Mononuclear cell (primary cell): ENCODE measurements around the gene ARID1B. TPM values are rescaled to one million over a fixed set of nuclear protein-coding genes. Genes with fewer than 3 reads are reported as not detected.
"Not testable (repeated sequence)": the region's sequence is repeated elsewhere in the genome, so short reads cannot be mapped to it uniquely, and the experiment has no call there.

ENCODE experiments used
- H3K27me3 ChIP-seq: 2 replicates; pipeline ENCODE4 v1.6.0; 2011; ENCODE audit warnings: low read length, control low read depth; ENCODE audit not compliant: insufficient read depth
- H3K4me1 ChIP-seq: 2 replicates; pipeline ENCODE4 v1.5.1; 2011; ENCODE audit warnings: mild to moderate bottlenecking, low read length, control low read depth; ENCODE audit not compliant: insufficient read depth
- H3K4me3 ChIP-seq: 2 replicates; pipeline ENCODE4 v1.5.1; 2011; ENCODE audit warnings: mild to moderate bottlenecking, low read length, moderate library complexity
- H3K9me3 ChIP-seq: 2 replicates; pipeline ENCODE4 v1.5.1; 2011; ENCODE audit warnings: low read depth, mild to moderate bottlenecking, control low read depth, low read length
- total RNA-seq: library from RNA; depleted of rRNA; stranded (reverse); fragments of >200 nt; gene quantifications from one replicate; pipeline ENCODE4 v1.2.3, GENCODE V29; 2012

ARID1B gene
- total RNA-seq, 1 donor, result 107 TPM

DNA sequence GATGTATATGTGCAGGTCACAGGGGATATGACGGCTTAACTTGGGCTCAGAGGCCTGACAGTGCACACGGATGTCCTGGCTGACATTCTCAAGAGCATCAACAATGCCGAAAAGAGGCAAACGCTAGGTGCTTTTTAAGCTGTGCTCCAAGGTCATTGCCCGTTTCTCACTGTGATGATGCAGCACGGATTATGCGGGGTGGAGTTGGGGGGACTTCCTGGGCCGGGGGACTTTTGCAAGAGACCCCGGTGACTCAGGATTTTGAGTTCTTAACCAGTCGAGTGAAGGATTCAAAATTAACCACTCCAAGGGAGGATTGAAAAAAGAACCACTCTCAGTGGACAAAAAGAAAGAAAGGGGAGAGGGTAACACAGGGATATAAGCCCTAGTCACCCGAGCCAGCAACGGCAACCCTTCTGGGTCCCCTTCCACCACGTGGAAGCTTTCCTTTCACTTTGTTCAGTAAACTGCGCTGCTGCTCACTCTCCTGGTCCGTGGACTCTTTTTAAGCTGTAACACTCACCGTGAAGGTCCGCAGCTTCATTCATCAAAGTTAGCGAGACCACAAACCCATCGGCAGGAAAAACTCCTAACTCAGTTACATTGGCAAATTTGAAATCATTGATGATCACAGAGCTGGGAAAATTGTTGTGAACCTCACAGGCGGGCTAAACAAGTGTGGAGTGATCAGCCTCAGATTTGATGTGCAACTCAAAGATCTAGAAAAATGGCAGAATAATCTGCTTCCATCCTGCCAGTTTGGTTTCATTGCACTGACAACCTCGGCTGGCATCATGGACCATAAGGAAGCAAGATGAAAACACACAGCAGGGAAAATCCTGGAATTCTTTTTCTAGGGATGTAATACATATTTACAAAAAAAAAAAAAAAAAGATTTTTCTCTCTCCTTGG is 199.3 kb downstream of the ARID1B start:
- peaks cover 43% of the 10 kb centered on the region for H3K4me1 ChIP-seq
- no peaks in the 10 kb centered on the region for H3K27me3 ChIP-seq
- no peaks in the 10 kb centered on the region for H3K9me3 ChIP-seq
- H3K4me3 ChIP-seq, result no peak overlapping the region

DNA sequence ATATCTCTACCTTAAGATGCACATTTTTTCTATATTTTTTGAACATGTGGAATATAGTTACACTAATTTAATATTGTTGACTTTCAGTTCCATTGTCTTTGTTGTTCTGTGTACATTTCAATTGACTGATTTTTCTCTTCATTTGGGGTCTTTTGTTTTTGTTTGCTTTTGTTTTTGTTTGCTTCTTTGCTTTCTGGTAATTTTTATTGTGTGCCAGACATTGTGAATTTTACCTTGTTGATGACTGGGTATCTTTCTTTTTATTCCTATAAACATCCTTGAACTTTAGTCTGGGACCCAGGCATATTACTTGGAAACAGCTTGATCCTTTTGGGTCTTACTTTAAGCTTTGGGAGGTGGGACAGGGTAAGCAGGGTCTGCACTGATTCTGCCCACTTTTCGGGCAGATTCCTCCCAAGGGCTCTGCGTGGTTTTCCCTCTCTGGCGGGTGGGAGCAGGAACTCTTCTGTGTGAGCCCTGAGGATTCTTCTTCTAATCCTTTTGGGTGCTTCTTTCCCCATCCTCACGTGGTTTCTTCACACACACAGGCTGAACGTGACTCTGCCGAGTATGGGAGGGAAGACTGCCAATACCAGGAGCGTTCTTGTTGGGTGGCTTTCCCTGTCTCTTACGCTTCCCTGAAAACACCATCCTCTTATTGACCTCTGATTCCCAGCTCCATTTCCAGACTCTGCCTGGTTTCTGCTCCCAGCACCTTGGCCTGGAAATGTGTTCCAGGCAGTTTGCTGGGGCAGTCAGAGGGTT is 200.5 kb downstream of the ARID1B start:
- Histone ChIP-seq H3K9me3 (no peaks in the 10 kb centered on the region), H3K4me1 (peaks cover 45% of the 10 kb centered on the region), H3K27me3 (no peaks in the 10 kb centered on the region), H3K4me3 (no peak overlapping the region)

DNA sequence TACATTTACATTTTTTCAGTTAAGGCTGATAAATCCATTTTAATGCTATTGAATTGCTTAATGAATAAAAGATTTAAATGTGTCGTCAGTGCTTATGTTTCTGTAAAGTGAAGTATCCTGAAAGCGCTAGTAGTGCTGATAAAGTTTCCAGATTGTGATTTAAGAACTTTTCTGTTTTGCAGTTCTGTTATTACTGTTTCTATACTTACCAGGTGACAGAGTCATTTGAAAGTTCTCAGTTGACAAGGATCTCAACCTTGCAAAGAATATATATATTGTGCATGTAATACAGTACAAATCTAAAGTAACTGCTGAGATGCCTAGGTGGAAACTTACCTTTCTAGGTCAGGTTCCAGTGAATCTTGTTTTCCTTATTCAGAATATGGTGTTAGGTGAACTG is 201.8 kb downstream of the ARID1B start:
- Histone ChIP-seq H3K27me3 (no peaks in the 10 kb centered on the region), H3K4me1 (peaks cover 57% of the 10 kb centered on the region), H3K9me3 (no peaks in the 10 kb centered on the region), H3K4me3 (no peak overlapping the region)

DNA sequence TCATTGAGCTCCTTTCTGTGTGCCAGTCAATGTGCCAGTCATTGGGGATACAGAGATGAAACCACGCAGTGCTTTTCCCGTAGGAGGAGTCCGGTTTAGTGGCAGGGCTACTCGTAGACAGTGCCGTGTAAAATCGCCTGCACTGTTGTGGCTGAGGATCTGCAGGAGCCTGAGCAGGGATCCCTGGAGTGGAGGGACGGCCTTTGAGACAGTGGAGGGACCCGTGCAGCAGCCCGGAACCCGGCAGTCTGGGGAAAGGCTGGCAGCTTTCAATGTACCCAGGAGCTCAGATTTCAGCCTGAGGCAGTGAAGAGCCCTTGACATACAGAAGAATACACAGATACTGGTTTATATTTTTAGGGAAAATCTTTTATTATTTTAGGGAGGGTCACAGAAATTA is 203.3 kb downstream of the ARID1B start:
- H3K4me3 ChIP-seq, result no peak overlapping the region
- no peaks in the 10 kb centered on the region for H3K9me3 ChIP-seq
- H3K27me3 ChIP-seq, result no peaks in the 10 kb centered on the region
- peaks cover 66% of the 10 kb centered on the region for H3K4me1 ChIP-seq

DNA sequence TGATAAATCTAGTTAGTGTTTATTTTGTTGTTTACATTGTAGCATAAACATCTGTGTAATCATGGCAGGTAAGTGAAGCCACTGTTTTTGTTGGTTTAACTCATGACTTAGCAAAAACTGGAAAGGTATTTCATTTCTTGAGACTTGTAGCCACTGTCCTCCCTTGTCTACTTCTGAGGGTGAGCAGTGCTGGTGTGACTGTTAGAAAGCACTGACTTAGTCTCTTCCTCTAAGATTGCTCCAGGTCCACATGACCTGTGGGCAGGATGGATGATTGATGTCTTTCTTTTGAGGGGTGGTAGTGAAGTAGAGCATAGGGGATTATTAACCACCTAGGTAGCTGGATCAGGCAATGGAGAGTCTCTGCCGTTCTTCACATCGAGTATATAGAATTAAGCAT is 203.8 kb downstream of the ARID1B start:
- no peak overlapping the region for H3K4me3 ChIP-seq
- no peaks in the 10 kb centered on the region for H3K27me3 ChIP-seq
- H3K4me1 ChIP-seq, result peaks cover 62% of the 10 kb centered on the region
- no peaks in the 10 kb centered on the region for H3K9me3 ChIP-seq

DNA sequence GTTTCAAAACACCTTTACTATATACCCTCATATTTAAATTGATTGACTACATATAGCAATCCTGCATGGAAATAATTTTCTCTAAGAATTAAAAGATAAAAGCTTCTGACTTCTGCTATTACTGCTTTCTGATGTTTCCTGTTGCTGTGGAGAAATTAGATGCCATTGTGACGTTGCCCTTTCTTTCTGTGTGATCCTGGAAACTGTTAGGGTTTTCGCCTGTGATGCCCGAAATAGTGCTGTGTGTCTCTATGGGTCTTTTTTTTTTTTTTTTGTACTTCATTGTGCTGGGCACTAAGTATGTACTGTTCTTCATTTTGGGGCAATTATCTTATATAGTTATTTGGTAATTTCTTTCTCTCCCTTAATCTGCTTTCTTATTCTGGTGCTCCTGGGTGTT is 205.0 kb downstream of the ARID1B start:
- peaks cover 53% of the 10 kb centered on the region for H3K4me1 ChIP-seq
- H3K9me3 ChIP-seq, result no peaks in the 10 kb centered on the region
- H3K27me3 ChIP-seq, result no peaks in the 10 kb centered on the region
- H3K4me3 ChIP-seq, result no peak overlapping the region

DNA sequence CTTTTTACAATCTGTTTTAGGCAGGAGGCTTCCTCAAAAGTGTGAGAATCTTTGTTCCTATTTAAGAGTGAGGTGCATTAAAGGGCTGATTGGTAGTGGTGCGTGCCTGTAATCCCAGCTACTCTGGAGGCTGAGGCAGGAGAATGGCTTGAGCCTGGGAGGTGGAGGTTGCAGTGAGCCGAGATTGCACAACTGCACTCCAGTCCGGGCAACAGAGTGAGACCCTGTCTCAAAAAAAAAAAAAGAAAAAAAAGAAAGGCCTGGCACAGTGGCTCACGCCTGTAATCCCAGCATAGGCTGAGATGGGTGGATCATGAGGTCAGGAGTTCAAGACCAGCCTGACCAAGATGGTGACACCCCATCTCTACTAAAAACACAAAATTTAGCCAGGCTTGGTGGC is 205.7 kb downstream of the ARID1B start:
- H3K9me3 ChIP-seq, result not testable (repeated sequence)
- H3K4me1 ChIP-seq, result peaks cover 50% of the 10 kb centered on the region

DNA sequence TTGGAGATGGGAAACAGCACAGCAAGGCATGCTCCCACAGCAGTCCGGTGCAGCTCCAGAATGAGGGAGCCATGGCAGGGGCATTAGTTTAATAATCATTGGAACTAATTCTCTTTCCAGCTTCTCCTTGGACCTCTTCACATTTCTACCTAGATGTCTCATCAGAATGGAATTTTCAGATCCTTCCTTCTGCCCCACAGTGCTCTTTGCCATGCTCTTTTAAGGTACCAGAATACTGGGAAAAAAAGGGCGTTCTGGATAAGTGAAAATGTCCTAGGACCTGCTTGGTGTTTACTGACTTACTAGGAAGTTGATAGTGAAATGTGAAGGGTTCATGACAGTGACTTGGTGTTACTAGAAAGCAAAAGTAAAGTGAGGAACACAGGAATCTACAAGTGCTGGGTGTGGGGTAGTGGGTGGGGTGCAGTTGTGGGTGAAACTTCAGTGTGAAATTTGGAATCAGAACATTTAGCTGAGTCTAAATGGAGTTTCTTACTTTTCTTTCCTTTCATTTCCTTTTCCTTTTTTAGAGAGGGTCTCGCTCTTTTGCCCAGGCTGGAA is 207.1 kb downstream of the ARID1B start:
- peaks cover 55% of the 10 kb centered on the region for H3K4me1 ChIP-seq
- H3K4me3 ChIP-seq, result no peak overlapping the region
- H3K9me3 ChIP-seq, result no peaks in the 10 kb centered on the region
- no peaks in the 10 kb centered on the region for H3K27me3 ChIP-seq

More for the DNA sequence above, 205.7 kb downstream of the ARID1B start:
- H3K27me3 ChIP-seq, H3K4me3 ChIP-seq: not testable (repeated sequence)

DNA sequence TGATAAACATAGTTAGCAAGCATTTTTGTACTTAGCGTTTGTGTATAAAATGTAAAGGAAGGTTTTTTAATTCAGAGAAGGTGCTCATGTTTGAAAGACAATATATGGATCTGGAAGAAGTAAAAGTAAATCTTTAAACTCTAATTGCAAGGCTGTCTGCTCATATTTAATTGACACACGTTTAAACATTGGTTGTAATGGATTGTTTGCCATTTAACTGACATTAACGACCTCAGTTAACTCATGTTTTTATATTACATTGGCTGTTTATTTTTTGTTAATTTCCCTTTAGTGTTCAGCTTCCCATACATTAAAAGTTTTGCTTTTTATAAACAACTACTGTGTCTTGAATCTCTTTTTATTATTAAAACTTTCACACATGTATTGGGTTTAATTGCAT is 208.1 kb downstream of the ARID1B start:
- H3K9me3 ChIP-seq, result no peaks in the 10 kb centered on the region
- H3K4me3 ChIP-seq, result no peak overlapping the region
- H3K4me1 ChIP-seq, result peaks cover 48% of the 10 kb centered on the region
- H3K27me3 ChIP-seq, result no peaks in the 10 kb centered on the region

DNA sequence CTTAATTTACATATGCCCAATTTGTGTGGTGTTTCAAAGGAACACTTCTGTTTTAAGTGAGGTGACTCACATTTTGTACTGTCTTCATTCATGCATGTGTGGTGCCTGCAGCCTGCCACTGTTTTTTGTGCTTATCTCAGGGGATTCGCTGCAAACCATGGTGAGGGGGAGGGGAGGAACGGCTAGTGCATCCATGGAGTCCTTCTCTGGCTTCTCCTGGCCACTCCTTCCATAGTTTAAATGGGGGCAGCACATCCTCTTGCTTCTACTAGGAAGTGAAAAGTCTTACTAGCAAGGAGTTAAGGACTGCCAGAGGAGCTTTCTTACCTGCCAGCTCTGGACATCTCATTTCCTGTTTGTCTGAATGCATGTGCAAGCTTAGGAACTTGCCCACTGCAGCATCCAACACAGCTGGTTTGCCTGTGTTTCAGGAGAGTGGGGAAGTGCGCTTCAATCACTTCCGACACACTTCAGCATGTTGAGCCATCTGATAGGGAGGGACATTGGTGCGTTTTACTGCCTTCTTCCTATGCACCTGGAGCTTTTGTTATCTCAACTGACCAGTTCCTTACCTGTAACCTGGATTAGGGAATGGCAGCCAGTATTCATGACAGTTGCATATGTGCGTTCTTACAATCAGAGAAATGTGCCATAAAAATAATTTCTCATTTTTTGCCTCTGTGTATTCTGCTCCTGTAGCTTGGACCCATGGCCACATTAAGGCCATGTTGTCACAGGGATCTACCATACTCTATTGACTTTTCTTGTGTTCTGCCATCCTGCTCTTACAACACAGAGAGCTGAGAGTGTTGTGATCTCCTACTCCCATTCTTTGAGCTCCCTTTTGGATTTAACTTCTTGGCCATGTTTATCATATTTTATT is 211.3 kb downstream of the ARID1B start:
- Histone ChIP-seq H3K27me3 (no peaks in the 10 kb centered on the region), H3K4me1 (peaks cover 31% of the 10 kb centered on the region), H3K9me3 (no peaks in the 10 kb centered on the region), H3K4me3 (no peak overlapping the region)

DNA sequence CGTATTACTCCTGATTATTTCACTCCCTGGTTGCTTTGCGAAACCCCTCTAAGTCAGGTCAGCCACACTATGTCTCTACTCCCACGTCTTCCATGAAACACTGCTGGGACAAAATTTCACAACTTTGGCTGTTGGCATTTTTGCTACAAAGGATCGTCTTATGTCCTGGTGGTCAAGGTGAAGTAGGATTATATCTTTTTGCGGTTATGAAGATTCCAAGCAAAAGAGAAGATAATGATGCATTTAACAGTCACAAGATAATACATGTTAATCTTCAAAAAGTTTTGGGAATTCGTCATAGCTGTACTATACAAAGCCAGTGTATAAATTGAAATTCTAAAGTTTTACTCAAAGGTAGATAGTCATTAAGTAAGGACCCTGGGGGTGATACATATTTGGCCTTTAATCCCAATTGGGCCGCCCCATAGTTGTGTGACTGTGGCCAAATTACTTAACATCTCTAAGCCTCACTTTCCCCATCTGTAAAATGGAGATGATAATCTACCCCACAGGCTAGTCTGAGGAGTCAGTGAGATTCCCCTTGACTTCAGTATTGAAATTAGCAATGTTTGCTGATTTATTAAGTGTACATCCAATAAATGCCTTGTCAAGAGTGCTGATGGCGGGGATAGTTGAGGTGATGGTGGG is 212.1 kb downstream of the ARID1B start:
- H3K4me3 ChIP-seq, result no peak overlapping the region
- no peaks in the 10 kb centered on the region for H3K27me3 ChIP-seq
- peaks cover 28% of the 10 kb centered on the region for H3K4me1 ChIP-seq
- H3K9me3 ChIP-seq, result no peaks in the 10 kb centered on the region

DNA sequence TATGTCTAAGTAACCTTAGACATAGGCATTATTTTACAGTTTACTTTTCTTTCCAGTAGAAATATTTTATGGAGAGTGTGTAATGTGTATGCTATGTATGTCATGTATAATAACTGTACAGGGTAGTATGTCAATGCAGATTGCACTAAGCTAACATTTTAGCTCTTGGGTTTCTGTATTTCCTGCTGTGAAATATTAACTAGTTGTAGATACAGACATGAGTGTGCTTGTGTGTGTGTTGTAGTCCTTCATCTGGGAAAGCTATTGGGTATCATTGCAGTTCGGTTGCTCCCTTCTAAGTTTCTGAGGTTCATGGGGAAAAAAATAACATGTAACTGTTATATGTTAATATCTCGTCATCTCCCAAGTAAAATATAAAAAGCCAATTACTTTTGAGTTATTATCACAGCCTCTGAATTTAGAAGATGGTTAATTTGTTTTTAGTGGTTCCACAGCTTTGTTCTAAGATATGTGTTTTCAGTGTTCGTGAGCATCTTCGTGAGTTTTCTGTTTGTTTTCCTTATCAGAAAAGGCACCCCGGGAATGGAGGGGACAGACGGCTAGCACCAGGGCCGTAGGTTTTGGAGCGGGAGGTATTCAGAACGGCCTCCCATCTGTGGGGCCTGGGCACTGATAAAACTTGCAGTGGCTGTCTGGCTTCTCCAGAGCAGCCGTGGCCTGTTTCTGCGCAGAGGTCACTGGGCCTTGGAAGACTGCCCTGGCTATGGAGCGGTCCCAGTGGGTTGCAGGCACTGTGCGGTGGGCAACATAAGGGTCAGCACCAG is 215.0 kb downstream of the ARID1B start:
- no peaks in the 10 kb centered on the region for H3K27me3 ChIP-seq
- H3K9me3 ChIP-seq, result no peaks in the 10 kb centered on the region
- H3K4me1 ChIP-seq, result peaks cover 31% of the 10 kb centered on the region
- no peak overlapping the region for H3K4me3 ChIP-seq

DNA sequence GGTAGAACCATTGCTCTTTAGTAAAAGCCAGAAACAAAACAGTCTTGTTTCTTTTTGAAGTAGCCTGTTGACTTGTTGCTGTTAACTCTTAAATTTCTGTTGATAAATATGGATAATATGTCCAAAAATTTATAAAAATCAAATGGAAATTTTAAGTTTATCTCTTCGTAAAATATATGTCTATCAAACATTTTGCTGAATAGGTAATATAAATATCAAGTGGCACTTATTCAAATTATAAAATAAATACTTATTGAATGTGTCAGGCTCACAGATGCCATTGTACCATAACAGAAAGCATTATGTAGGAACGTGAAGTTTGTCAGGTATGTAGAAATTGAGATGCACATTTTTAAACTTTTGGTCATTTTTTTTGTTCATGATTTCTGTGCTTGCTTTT is 216.5 kb downstream of the ARID1B start:
- Histone ChIP-seq H3K27me3 (no peaks in the 10 kb centered on the region), H3K4me1 (peaks cover 24% of the 10 kb centered on the region), H3K4me3 (no peak overlapping the region), H3K9me3 (no peaks in the 10 kb centered on the region)
